D721Med (cell line): ENCODE results near the gene FHL3.

Source experiments
- DNase-seq: peaks from one replicate; pipeline ENCODE4 v3.0.0; 2011; ENCODE audit warnings: low spot score; ENCODE audit not compliant: insufficient read length
- FAIRE-seq: peaks from 2 replicates; lab custom pipeline; 2011; peaks lifted over from hg19 to GRCh38; lab: Jason Lieb, UNC
- TF ChIP-seq, protein P1 (sequence below): IDR thresholded peaks from 2 replicates; pipeline ENCODE4 v1.5.1; 2012; ENCODE audit warnings: mild to moderate bottlenecking, control low read depth; ENCODE audit not compliant: insufficient read depth; ENCODE audit errors: missing control alignments

FHL3 gene

DNA sequence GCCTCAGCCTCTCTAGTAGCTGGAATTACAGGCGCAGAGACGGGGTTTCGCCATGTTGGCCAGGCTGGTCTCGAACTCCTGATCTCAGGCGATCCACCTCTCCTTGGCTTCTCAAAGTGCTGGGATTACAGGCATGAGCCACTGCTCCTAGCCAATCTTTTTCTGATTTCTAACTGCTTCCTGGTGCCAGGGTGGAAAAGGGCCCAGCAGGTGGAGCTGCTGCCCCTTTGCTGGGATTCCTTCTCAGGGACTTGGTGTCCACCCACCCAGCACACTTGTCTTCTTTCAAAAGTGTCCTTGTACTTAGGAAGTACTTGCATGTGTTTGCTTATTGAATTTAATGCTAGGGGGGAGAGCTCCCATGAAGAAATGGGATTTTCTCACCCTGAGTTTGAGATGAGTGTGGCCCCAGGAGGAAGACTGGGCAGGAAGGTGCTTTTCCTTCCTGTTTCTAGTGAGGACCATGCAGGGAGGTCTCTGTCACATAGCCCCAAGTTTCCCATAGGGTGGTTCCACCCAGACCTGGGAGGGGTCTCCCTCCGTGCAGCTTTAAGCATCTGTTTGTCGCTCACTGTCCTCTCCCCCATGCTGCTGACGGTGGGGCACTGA lies 21.4 kb upstream of the FHL3 start:
- no peak for FAIRE-seq
- TF ChIP-seq, protein P1, sequence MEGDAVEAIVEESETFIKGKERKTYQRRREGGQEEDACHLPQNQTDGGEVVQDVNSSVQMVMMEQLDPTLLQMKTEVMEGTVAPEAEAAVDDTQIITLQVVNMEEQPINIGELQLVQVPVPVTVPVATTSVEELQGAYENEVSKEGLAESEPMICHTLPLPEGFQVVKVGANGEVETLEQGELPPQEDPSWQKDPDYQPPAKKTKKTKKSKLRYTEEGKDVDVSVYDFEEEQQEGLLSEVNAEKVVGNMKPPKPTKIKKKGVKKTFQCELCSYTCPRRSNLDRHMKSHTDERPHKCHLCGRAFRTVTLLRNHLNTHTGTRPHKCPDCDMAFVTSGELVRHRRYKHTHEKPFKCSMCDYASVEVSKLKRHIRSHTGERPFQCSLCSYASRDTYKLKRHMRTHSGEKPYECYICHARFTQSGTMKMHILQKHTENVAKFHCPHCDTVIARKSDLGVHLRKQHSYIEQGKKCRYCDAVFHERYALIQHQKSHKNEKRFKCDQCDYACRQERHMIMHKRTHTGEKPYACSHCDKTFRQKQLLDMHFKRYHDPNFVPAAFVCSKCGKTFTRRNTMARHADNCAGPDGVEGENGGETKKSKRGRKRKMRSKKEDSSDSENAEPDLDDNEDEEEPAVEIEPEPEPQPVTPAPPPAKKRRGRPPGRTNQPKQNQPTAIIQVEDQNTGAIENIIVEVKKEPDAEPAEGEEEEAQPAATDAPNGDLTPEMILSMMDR: peak; percentile 59
- peak; percentile 66 for DNase-seq

DNA sequence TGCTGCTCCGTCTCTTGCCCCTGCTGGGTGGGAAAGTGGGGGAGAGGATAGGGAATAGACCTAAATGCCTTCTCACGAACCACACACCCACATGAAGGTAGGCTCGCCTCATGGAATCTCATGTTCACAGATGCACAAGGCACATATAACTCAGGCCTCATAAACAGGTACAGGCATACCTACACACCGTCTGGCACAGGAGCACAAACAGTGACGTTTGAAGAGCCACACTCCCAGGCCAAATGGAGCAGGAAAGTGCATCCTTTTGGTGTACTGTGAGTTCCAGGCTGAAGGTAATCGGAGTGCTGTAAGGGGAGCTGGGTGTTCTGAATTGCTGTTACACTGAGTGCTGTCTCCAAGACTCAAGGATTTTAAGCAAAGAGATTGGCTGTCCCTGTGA lies 20.4 kb upstream of the FHL3 start:
- TF ChIP-seq, protein P1: no peak
- FAIRE-seq: no peak
- DNase-seq: no peak

DNA sequence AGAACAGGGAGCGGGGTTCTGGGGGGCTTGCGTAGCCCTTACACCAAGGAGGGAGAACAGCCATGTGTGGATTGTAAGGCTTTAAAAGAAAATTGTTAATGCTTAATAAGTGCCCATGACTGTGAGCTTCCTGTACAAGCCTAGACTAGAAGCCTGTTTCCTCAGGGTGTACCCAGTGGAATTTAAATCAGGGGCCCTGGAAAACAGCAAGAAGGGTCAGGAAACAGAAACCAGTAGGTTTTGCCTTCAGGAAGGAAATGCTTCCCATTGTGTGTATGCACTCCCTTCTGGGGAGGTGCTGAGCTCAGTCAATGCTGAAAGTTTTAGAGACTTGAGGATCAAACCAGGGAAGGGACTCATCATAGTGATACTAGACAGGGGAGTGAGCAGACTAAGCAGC lies 19.9 kb upstream of the FHL3 start:
- TF ChIP-seq, protein P1: no peak
- FAIRE-seq: no peak
- DNase-seq: no peak

DNA sequence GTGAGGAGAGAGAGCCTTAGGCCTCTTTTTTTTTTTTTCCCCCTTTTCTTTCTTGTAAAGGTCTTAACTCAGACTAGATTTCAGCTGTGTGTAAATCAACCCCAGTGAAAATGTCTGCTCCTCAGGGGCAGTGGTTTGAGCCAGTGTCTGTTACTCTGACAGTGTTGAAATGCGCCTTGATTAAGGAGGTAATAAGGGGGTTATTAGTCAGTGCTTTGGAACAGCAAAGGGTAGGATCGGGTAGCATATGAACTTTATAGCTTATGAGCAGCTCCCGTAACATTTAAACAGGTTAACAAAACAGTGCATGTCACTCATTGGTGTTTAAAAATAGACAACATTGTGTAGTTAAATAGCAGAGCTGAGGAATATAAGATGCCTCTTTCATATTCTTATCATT lies 17.5 kb upstream of the FHL3 start:
- FAIRE-seq (no peak), DNase-seq (no peak)
- TF ChIP-seq, protein P1: no peak

DNA sequence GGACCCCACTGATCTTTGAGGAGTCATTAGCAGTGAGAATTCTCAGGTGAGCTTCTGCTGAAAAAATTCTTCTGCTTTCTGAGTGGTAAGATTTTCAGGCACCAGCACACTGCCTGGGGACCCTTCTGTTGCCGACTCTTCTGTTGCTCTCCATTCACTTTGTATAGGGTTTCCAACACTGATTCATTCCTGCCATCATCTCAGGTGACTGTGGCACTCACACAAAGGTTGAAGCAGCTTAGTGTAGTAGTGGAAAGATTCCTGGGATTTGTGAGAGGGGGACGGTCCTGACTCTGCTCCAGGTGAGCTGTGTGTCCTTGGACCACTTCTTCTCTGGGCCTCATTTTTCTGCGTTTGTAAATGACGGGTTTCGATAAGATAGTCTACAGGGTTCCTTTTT lies 16.7 kb upstream of the FHL3 start:
- TF ChIP-seq, protein P1: no peak
- FAIRE-seq: no peak

DNA sequence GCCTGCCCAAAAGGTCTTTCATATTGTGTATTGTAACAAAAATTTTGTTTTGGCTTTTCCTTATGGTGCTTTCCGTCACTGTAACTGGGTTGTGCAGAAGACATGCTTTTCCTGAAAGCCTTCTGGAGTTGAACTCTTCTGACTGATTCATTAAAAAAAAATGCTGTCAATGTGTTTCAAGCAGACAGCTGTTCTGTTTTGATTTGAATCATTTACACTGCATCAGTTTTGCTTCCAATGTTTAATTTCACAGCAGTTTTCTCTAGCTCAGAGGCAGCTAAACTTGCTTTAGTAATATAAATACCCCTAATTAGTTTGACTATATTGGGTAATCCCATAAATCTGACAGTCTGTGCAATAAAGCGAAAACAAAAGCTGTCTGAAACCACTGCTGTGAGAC lies 15.1 kb upstream of the FHL3 start:
- DNase-seq: no peak
- FAIRE-seq: no peak
- TF ChIP-seq, protein P1: no peak

More for the DNA sequence above, 16.7 kb upstream of the FHL3 start:
- DNase-seq: no peak

DNA sequence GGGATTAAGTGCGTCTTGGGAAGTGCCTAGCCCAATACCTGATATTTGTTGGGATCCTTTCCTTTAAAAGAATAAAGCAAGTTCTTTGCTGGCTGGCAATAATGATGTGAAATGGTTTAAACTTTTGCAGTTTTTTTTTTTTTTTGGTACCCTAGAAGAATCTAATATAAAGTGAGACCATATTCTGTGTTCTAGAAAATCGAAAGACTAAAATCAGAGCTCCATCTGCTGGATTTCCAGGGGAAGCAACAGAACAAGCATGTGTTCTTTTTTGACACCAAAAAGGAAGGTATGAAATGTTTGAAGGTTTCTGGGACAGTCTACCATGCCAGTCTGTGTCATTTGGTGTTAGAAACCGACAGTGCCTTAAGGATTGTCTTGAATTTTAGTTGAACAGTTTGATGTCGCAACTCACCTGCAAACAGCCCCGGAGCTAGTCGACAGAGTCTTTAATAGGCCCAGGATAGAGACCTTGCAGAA lies 13.6 kb upstream of the FHL3 start:
- TF ChIP-seq, protein P1: peak; percentile 54
- DNase-seq (no peak), FAIRE-seq (no peak)
